Smooth muscle cell of the brain vasculature (primary cell): ENCODE results near the gene FAM24B.
"Not testable (repeated sequence)": the region's sequence is repeated elsewhere in the genome, so short reads cannot be mapped to it uniquely, and the experiment has no call there.

Experiments
- DNase-seq: peaks from one replicate; pipeline ENCODE4 v3.0.0-alpha.2; 2012; ENCODE audit warnings: low read depth, low spot score

Gene FAM24B

GRCh38 chr10:122879339-122880273 lies at the start of gene FAM24B:
FAM24B (minus strand) TSS chr10:122879581; CDS start chr10:122850515, 29,066 bp downstream.
- peak; percentile 96 for DNase-seq

- DNase-seq = no peak
Observed at GRCh38 chr10:122915700-122916099, 36.3 kb upstream of the FAM24B start.

- DNase-seq = peak; percentile 18
Observed at GRCh38 chr10:122911889-122912484, 32.6 kb upstream of the FAM24B start.

GRCh38 chr10:122910310-122910709 lies 30.9 kb upstream of the FAM24B start, which contains the start of gene FAM24A:
FAM24A (plus strand) TSS chr10:122910610; CDS start chr10:122911635, 1,025 bp downstream.
- no peak for DNase-seq

GRCh38 chr10:122903861-122904260 lies 24.5 kb upstream of the FAM24B start:
- DNase-seq = not testable (repeated sequence)

- no peak for DNase-seq
Observed at GRCh38 chr10:122894261-122894944, 15.0 kb upstream of the FAM24B start.

- no peak for DNase-seq
Observed at GRCh38 chr10:122884166-122884565, 4.8 kb upstream of the FAM24B start.

GRCh38 chr10:122882766-122883165 lies 3.4 kb upstream of the FAM24B start:
- no peak for DNase-seq

- no peak for DNase-seq
Observed at GRCh38 chr10:122878799-122879338, 512 bp downstream of the FAM24B start.

GRCh38 chr10:122877264-122877663 lies 2.1 kb downstream of the FAM24B start:
- no peak for DNase-seq

GRCh38 chr10:122876467-122876855 lies 2.9 kb downstream of the FAM24B start:
- DNase-seq = no peak

- DNase-seq = no peak
Observed at GRCh38 chr10:122875843-122876466, 3.4 kb downstream of the FAM24B start.

GRCh38 chr10:122871947-122872346 lies 7.4 kb downstream of the FAM24B start:
- DNase-seq = not testable (repeated sequence)

GRCh38 chr10:122868768-122869167 lies 10.6 kb downstream of the FAM24B start:
- DNase-seq = not testable (repeated sequence)

GRCh38 chr10:122866757-122867482 lies 12.5 kb downstream of the FAM24B start:
- DNase-seq = not testable (repeated sequence)

- DNase-seq = no peak
Observed at GRCh38 chr10:122864901-122865300, 14.5 kb downstream of the FAM24B start.

- no peak for DNase-seq
Observed at GRCh38 chr10:122864194-122864592, 15.2 kb downstream of the FAM24B start.

GRCh38 chr10:122863216-122864193 lies 15.9 kb downstream of the FAM24B start:
- no peak for DNase-seq

- DNase-seq = no peak
Observed at GRCh38 chr10:122861711-122862161, 17.6 kb downstream of the FAM24B start.
